HUES6 (cell line): ENCODE results near the gene ARHGAP11B.
"Not testable (repeated sequence)": the region's sequence is repeated elsewhere in the genome, so short reads cannot be mapped to it uniquely, and the experiment has no call there.

Experiments used
- H3K27ac ChIP-seq: 2 replicates; pipeline ENCODE4 v1.7.0; 2013; ENCODE audit warnings: low read depth, mild to moderate bottlenecking, low read length, inconsistent platforms
- H3K27me3 ChIP-seq: 2 replicates; pipeline ENCODE4 v1.6.1; 2013; ENCODE audit warnings: low read length; ENCODE audit not compliant: control insufficient read depth, insufficient read depth
- H3K36me3 ChIP-seq: 2 replicates; pipeline ENCODE4 v1.6.1; 2013; ENCODE audit warnings: low read length; ENCODE audit not compliant: control insufficient read depth, insufficient read depth
- H3K4me1 ChIP-seq: 2 replicates; pipeline ENCODE4 v1.6.1; 2013; ENCODE audit warnings: low read length; ENCODE audit not compliant: control insufficient read depth, insufficient read depth
- H3K4me3 ChIP-seq: 2 replicates; pipeline ENCODE4 v1.5.1; 2013; ENCODE audit warnings: low read depth, low read length
- H3K9ac ChIP-seq: one replicate; pipeline ENCODE4 v1.6.1; 2013; ENCODE audit warnings: mild to moderate bottlenecking, low read length
- H3K9me3 ChIP-seq: 2 replicates; pipeline ENCODE4 v1.6.1; 2013; ENCODE audit warnings: low read depth, low read length; ENCODE audit not compliant: control insufficient read depth, insufficient read depth

Gene ARHGAP11B

GRCh38 chr15:30669621-30670020 is 43.7 kb downstream of the ARHGAP11B start:
- H3K27ac ChIP-seq, H3K9ac ChIP-seq: not testable (repeated sequence)
- H3K36me3 ChIP-seq, result peaks cover 43% of the 10 kb centered on the region

DNA sequence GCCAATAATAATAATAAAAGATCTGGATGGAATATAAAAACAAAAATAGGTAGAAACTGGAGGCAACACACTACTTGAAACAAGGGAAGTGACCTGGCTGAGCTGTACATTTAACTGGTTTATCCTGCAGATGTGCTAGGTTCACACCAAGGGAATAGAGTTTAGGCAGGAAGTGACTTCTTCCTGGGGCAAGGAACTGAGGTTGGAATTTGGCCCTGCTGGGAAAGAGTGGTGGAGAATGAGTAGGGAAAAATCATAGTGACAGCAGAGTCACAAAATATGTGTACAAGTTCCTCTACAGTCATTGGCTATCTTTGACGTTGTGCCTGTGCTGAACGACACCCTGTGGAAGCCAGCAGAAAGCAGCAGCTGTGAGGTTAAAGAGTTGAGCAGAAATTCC is 44.1 kb downstream of the ARHGAP11B start:
- H3K9ac ChIP-seq, result no peak overlapping the region
- H3K9me3 ChIP-seq, result no peaks in the 10 kb centered on the region

More at GRCh38 chr15:30669621-30670020, 43.7 kb downstream of the ARHGAP11B start:
- H3K4me3 ChIP-seq, H3K27me3 ChIP-seq, H3K4me1 ChIP-seq, H3K9me3 ChIP-seq: not testable (repeated sequence)

GRCh38 chr15:30671309-30671708 is 45.4 kb downstream of the ARHGAP11B start:
- peaks cover 34% of the 10 kb centered on the region for H3K36me3 ChIP-seq
- no peaks in the 10 kb centered on the region for H3K9me3 ChIP-seq
- H3K4me1 ChIP-seq, result no peaks in the 10 kb centered on the region
- H3K27ac ChIP-seq, result no peak overlapping the region
- no peaks in the 10 kb centered on the region for H3K27me3 ChIP-seq
- no peak overlapping the region for H3K9ac ChIP-seq
- no peak overlapping the region for H3K4me3 ChIP-seq

More for the DNA sequence above, 44.1 kb downstream of the ARHGAP11B start:
- no peak overlapping the region for H3K27ac ChIP-seq
- H3K4me3 ChIP-seq, result no peak overlapping the region
- peaks cover 43% of the 10 kb centered on the region for H3K36me3 ChIP-seq
- no peaks in the 10 kb centered on the region for H3K27me3 ChIP-seq
- H3K4me1 ChIP-seq, result no peaks in the 10 kb centered on the region

DNA sequence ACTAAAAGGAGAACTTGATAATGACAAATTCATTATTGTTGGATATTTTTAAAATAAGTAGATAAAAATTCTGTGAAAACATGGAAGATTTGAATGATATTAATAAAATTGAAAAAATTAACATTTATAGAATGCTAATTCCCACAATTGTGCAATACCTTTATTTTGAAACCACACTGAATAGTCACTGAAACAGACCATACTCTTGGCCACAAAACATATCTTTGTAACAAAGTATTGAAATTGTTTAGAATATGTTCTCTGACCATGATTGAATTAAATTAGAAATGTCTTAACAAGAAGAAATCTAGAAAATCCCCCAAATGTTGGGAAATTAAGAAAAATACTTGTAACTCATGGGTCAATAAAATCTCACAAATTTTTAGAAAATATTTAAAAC is 49.2 kb downstream of the ARHGAP11B start:
- H3K4me3 ChIP-seq, result no peak overlapping the region
- no peaks in the 10 kb centered on the region for H3K4me1 ChIP-seq
- H3K9me3 ChIP-seq, result no peaks in the 10 kb centered on the region
- no peak overlapping the region for H3K9ac ChIP-seq
- peaks cover 16% of the 10 kb centered on the region for H3K36me3 ChIP-seq
- no peak overlapping the region for H3K27ac ChIP-seq
- H3K27me3 ChIP-seq, result no peaks in the 10 kb centered on the region

- H3K4me3 ChIP-seq, H3K27ac ChIP-seq, H3K27me3 ChIP-seq, H3K9me3 ChIP-seq, H3K4me1 ChIP-seq, H3K9ac ChIP-seq: not testable (repeated sequence)
- H3K36me3 ChIP-seq, result peaks cover 11% of the 10 kb centered on the region; the same call in 1 of the 2 replicates
Observed at GRCh38 chr15:30675891-30676290, 50.0 kb downstream of the ARHGAP11B start.

DNA sequence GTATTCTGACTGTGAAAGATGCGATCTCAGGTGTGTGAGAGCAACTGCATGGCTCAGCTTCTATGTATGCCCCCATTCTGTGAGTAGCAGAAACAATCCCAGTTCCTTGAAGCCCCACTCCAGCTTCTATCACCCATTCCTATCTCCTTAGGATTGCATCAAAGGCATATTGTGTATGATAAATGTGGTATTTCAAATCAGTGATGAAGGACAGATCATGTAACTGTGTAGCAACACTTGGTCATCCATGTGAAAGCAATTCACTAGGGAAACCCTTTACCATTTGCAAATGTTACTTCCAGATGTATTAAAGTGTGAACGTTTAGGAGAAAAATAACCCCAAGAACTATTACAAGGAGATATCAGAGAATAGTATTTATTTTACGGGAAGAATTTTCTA is 55.1 kb downstream of the ARHGAP11B start:
- not testable (repeated sequence) for H3K27ac ChIP-seq, H3K9me3 ChIP-seq, H3K27me3 ChIP-seq, H3K4me3 ChIP-seq, H3K36me3 ChIP-seq, H3K9ac ChIP-seq, H3K4me1 ChIP-seq

- H3K9ac ChIP-seq, H3K27me3 ChIP-seq, H3K4me3 ChIP-seq, H3K9me3 ChIP-seq, H3K27ac ChIP-seq, H3K4me1 ChIP-seq, H3K36me3 ChIP-seq: not testable (repeated sequence)
Observed at GRCh38 chr15:30685709-30686285, 59.9 kb downstream of the ARHGAP11B start.

DNA sequence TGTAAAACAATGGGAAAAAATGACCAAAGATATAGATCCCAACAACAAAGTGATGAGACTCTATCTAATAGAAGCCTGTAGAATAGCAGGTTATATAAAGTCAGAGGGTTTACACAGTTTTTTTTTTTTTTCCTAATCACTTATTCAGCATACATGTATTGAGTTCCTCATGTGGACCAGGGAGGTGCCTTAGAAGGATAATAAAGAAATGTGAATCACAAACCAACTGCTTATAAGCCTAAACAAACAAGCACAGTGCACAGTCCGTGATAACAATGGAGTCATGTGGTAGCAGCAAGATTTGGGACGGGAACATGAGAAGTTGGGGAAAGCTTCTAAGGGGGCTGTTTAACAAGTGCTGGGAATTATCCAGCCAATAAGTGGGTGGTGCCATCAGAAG is 60.7 kb downstream of the ARHGAP11B start:
- H3K9me3 ChIP-seq, H3K4me1 ChIP-seq, H3K9ac ChIP-seq, H3K4me3 ChIP-seq, H3K27ac ChIP-seq, H3K27me3 ChIP-seq, H3K36me3 ChIP-seq: not testable (repeated sequence)
